ENCODE data around the gene ZFAND2B.

DNA sequence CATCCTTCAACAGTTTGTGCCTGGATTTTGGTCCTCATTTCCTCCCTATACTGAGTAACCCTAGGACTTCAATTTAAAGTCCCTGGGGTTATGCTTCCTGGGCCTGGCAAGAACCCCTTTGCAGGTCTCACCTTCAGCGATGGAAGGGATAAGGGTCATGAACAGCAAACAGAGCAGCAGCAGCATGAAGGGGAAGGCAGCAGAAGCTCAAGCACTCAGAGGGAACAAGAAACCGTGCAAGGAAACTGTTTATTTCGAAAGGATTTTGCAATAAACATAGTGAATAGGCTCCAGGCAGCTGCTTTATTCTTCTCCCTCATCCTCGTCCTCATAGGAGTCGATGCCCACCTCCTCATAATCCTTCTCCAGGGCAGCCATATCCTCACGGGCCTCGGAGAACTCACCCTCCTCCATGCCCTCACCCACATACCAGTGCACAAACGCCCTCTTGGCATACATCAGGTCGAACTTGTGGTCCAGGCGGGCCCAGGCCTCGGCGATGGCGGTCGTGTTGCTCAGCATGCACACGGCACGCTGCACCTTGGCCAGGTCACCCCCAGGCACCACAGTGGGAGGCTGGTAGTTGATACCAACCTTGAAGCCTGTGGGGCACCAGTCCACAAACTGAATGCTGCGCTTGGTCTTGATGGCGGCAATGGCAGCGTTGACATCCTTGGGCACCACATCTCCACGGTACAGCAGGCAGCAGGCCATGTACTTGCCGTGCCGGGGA, 43.6 kb downstream of the ZFAND2B start:
- TF ChIP-seq, protein P1, sequence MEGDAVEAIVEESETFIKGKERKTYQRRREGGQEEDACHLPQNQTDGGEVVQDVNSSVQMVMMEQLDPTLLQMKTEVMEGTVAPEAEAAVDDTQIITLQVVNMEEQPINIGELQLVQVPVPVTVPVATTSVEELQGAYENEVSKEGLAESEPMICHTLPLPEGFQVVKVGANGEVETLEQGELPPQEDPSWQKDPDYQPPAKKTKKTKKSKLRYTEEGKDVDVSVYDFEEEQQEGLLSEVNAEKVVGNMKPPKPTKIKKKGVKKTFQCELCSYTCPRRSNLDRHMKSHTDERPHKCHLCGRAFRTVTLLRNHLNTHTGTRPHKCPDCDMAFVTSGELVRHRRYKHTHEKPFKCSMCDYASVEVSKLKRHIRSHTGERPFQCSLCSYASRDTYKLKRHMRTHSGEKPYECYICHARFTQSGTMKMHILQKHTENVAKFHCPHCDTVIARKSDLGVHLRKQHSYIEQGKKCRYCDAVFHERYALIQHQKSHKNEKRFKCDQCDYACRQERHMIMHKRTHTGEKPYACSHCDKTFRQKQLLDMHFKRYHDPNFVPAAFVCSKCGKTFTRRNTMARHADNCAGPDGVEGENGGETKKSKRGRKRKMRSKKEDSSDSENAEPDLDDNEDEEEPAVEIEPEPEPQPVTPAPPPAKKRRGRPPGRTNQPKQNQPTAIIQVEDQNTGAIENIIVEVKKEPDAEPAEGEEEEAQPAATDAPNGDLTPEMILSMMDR (IDR thresholded peaks at IDR 0.05), result no peak
- TF ChIP-seq POLR2A (IDR thresholded peaks at IDR 0.05), result no peak
